Psoas muscle (tissue), 8 donors: ENCODE measurements around the gene CTRB1. TPM values are rescaled to one million over a fixed set of nuclear protein-coding genes. Genes with fewer than 3 reads are reported as not detected.

Experiments used
- ATAC-seq, 4 donors: fragments of 200-7000 bp; cut with Tn5 transposase; one replicate each; pipeline ENCODE4 v1.9.1; 2020; ENCODE audit warnings: moderate library complexity in 3 of 4, mild to moderate bottlenecking in 2 of 4
- DNase-seq, 2 donors: peaks; one replicate each; pipeline ENCODE4 v3.0.0-alpha.2; 2020
- H3K27ac ChIP-seq: fragments of 200-600 bp; one replicate; pipeline ENCODE4 v1.8.0; 2022
- H3K27me3 ChIP-seq, 3 donors: fragments of 200-600 bp in 1 of 3; one replicate each; pipeline versions ENCODE4 v1.6.1 to v1.8.0; 2013 to 2022; ENCODE audit warnings: low read length in 2 of 3, mild to moderate bottlenecking in 2 of 3, moderate library complexity in 1 of 3; ENCODE audit not compliant: insufficient read depth in 3 of 3
- H3K36me3 ChIP-seq, 2 donors: fragments of 200-600 bp in 1 of 2; one replicate each; pipeline versions ENCODE4 v1.6.1 to v1.8.0; 2013 to 2022; ENCODE audit warnings: low read depth in 1 of 2, mild to moderate bottlenecking in 1 of 2, moderate library complexity in 1 of 2; ENCODE audit not compliant: insufficient read depth in 1 of 2
- H3K4me1 ChIP-seq: fragments of 200-600 bp; one replicate; pipeline ENCODE4 v1.8.0; 2022
- H3K4me3 ChIP-seq: fragments of 200-600 bp; one replicate; pipeline ENCODE4 v1.8.0; 2022; ENCODE audit warnings: mild to moderate bottlenecking
- H3K9me3 ChIP-seq: fragments of 200-600 bp; one replicate; pipeline ENCODE4 v1.8.0; 2022
- CTCF ChIP-seq: fragments of 200-600 bp; IDR thresholded peaks from one replicate; pipeline ENCODE4 v1.8.0; 2022; ENCODE audit warnings: antibody characterized with exemption
- WGBS, 3 donors: extraction: QIAGEN DNeasy Blood & Tissue Kit; methylation state at CpG; one replicate each; pipeline versions ENCODE4 v1.1.6 to v1.1.7; 2013; 5-methylcytosine and 5-hydroxymethylcytosine counted together
- intact Hi-C, 2 donors: fragments of 100-400 bp; cut with DNase I; formaldehyde crosslinking; loops; one replicate each; pipeline versions ENCODE4 v1.11.0 to v1.14.2; 2022
- polyA plus RNA-seq, 3 donors: library from polyadenylated mRNA; stranded (reverse); fragments of 200-250 nt; gene quantifications; one replicate each; pipeline ENCODE4 v1.2.3, GENCODE V29; 2013
- total RNA-seq, 4 donors: library from RNA; stranded (reverse); fragmentation: NEBNext Ultra II Directional in 2 of 4; extraction: Animal tissue kit (Norgen Biotek cat#: 25700) in 2 of 4; gene quantifications; one replicate each; pipeline versions ENCODE4 v1.2.1 to v1.2.4, GENCODE V29; 2021 to 2023
- donor health status: healthy with polysubstance abuse.
- donor health status: DM: no; HTN: no; CAD: no; lungs with moderate emphysema.
- donor health status: Bipolar disorder and iron deficiency.
- donor health status: healthy.
- donor health status: DM: yes; HTN: yes; CAD: no.
- donor health status: DM: no; HTN: no; CAD: no.
- donor health status: DM: no; HTN: no; CAD: no.
- donor health status: DM: yes; HTN: yes; CAD: no.

CTRB1 gene
- total and polyA plus RNA-seq, 7 donors = 0.03 to 3.9 (median 1.2) TPM; not detected in 2

GRCh38 chr16:75176926-75177325, 41.9 kb upstream of the CTRB1 start:
- TF ChIP-seq CTCF = no peak
- ATAC-seq = no peak
- 95 to 98% (median 96%) methylated on average over 2 of the region's 2 CpGs for WGBS, 3 donors
- Histone ChIP-seq H3K4me3 (no peak overlapping the region), H3K36me3 (no peaks in the 10 kb centered on the region), H3K4me1 (no peaks in the 10 kb centered on the region), H3K9me3 (peaks cover 26% of the 10 kb centered on the region), H3K27me3 (no peaks in the 10 kb centered on the region), H3K27ac (no peak overlapping the region)
- intact Hi-C loops = no loop called here
- DNase-seq = no peak

GRCh38 chr16:75179208-75179607, 39.6 kb upstream of the CTRB1 start:
- DNase-seq = no peak
- intact Hi-C loops = no loop called here
- H3K36me3 ChIP-seq = no peaks in the 10 kb centered on the region
- H3K4me1 ChIP-seq = no peaks in the 10 kb centered on the region
- no peaks in the 10 kb centered on the region for H3K27me3 ChIP-seq
- peaks cover 8% of the 10 kb centered on the region for H3K9me3 ChIP-seq
- WGBS, 3 donors = 91 to 98% (median 93%) methylated on average over 6 of the region's 6 CpGs
- no peak overlapping the region for H3K4me3 ChIP-seq
- no peak for ATAC-seq
- H3K27ac ChIP-seq = no peak overlapping the region
- TF ChIP-seq CTCF = no peak

- no peak for DNase-seq
- 27 to 34% (median 31%) methylated on average over 3 of the region's 3 CpGs for whole genome bisulfite sequencing, 3 donors
- ATAC-seq = no peak
- Histone ChIP-seq H3K9me3 (peaks cover 6% of the 10 kb centered on the region), H3K4me1 (no peaks in the 10 kb centered on the region), H3K27ac (no peak overlapping the region), H3K4me3 (no peak overlapping the region), H3K36me3 (no peaks in the 10 kb centered on the region), H3K27me3 (no peaks in the 10 kb centered on the region)
- intact Hi-C loops = no loop called here
- no peak for TF ChIP-seq CTCF
Observed at GRCh38 chr16:75181630-75182029, 37.2 kb upstream of the CTRB1 start.

GRCh38 chr16:75188832-75189477, 29.8 kb upstream of the CTRB1 start:
- 67 to 80% (median 70%) methylated on average over 14 of the region's 14 CpGs for WGBS, 3 donors
- intact Hi-C loops = no loop called here
- H3K27me3 ChIP-seq = no peaks in the 10 kb centered on the region
- no peaks in the 10 kb centered on the region for H3K4me1 ChIP-seq
- H3K36me3 ChIP-seq = no peaks in the 10 kb centered on the region
- H3K9me3 ChIP-seq = no peaks in the 10 kb centered on the region
- H3K27ac ChIP-seq = no peak overlapping the region
- TF ChIP-seq CTCF = no peak
- DNase-seq (no peak), ATAC-seq (no peak)
- H3K4me3 ChIP-seq = no peak overlapping the region
